Measurements from ENCODE around the gene CHAF1B.
A peak's percentile ranks its signal among the peaks of the same experiment; 100 is the strongest.

Gene CHAF1B

GRCh38 chr21:36428761-36429432 is 43.7 kb downstream of the CHAF1B start:
- DNase-seq (ENCODE audit: low read depth) = no peak

- peak; percentile 98 for DNase-seq (ENCODE audit: low read depth)
These were observed 44.9 kb downstream of the CHAF1B start for GRCh38 chr21:36429947-36430546.

- no peak for DNase-seq (ENCODE audit: low read depth)
These were observed 45.6 kb downstream of the CHAF1B start for GRCh38 chr21:36430841-36431240.

- no peak for DNase-seq (ENCODE audit: low read depth)
These were observed 46.1 kb downstream of the CHAF1B start for GRCh38 chr21:36431252-36431651.

GRCh38 chr21:36433059-36433709 is 48.0 kb downstream of the CHAF1B start:
- DNase-seq (ENCODE audit: low read depth) = no peak

- DNase-seq (ENCODE audit: low read depth) = no peak
These were observed 49.0 kb downstream of the CHAF1B start for GRCh38 chr21:36434144-36434543.

GRCh38 chr21:36436829-36437744 is 51.9 kb downstream of the CHAF1B start:
- no peak for DNase-seq (ENCODE audit: low read depth)

- DNase-seq (ENCODE audit: low read depth) = peak; percentile 78
These were observed 52.5 kb downstream of the CHAF1B start for GRCh38 chr21:36437745-36438128.

- DNase-seq (ENCODE audit: low read depth) = no peak
These were observed 56.5 kb downstream of the CHAF1B start for GRCh38 chr21:36441715-36442114.

- DNase-seq (ENCODE audit: low read depth) = no peak
These were observed 61.1 kb downstream of the CHAF1B start for GRCh38 chr21:36446301-36446700.

GRCh38 chr21:36450511-36450910 is 65.3 kb downstream of the CHAF1B start:
- no peak for DNase-seq (ENCODE audit: low read depth)

GRCh38 chr21:36451506-36451905 is 66.3 kb downstream of the CHAF1B start:
- no peak for DNase-seq (ENCODE audit: low read depth)

GRCh38 chr21:36452281-36452825 is 67.2 kb downstream of the CHAF1B start:
- no peak for DNase-seq (ENCODE audit: low read depth)

- DNase-seq (ENCODE audit: low read depth) = no peak
These were observed 68.9 kb downstream of the CHAF1B start for GRCh38 chr21:36454093-36454531.

- DNase-seq (ENCODE audit: low read depth) = no peak
These were observed 69.5 kb downstream of the CHAF1B start for GRCh38 chr21:36454706-36455105.

- no peak for DNase-seq (ENCODE audit: low read depth)
These were observed 71.7 kb downstream of the CHAF1B start for GRCh38 chr21:36456729-36457414.

- no peak for DNase-seq (ENCODE audit: low read depth)
These were observed 73.9 kb downstream of the CHAF1B start for GRCh38 chr21:36459098-36459497.

- DNase-seq (ENCODE audit: low read depth) = no peak
These were observed 75.7 kb downstream of the CHAF1B start for GRCh38 chr21:36460866-36461265.

- DNase-seq (ENCODE audit: low read depth) = no peak
These were observed 76.2 kb downstream of the CHAF1B start for GRCh38 chr21:36461277-36461917.

- DNase-seq (ENCODE audit: low read depth) = no peak
These were observed 76.8 kb downstream of the CHAF1B start for GRCh38 chr21:36461918-36462486.

- no peak for DNase-seq (ENCODE audit: low read depth)
These were observed 78.0 kb downstream of the CHAF1B start for GRCh38 chr21:36463204-36463603.
